Measurements from ENCODE around the gene UGT1A4.
"Not testable (repeated sequence)": the region's sequence is repeated elsewhere in the genome, so short reads cannot be mapped to it uniquely, and the experiment has no call there.

UGT1A4 gene

GRCh38 chr2:233750689-233751088, 32.2 kb downstream of the UGT1A4 start:
- DNase-seq (ENCODE audit: low read depth) = not testable (repeated sequence)

- DNase-seq (ENCODE audit: low read depth) = not testable (repeated sequence)
Measured at GRCh38 chr2:233751212-233752009, 32.9 kb downstream of the UGT1A4 start.

DNA sequence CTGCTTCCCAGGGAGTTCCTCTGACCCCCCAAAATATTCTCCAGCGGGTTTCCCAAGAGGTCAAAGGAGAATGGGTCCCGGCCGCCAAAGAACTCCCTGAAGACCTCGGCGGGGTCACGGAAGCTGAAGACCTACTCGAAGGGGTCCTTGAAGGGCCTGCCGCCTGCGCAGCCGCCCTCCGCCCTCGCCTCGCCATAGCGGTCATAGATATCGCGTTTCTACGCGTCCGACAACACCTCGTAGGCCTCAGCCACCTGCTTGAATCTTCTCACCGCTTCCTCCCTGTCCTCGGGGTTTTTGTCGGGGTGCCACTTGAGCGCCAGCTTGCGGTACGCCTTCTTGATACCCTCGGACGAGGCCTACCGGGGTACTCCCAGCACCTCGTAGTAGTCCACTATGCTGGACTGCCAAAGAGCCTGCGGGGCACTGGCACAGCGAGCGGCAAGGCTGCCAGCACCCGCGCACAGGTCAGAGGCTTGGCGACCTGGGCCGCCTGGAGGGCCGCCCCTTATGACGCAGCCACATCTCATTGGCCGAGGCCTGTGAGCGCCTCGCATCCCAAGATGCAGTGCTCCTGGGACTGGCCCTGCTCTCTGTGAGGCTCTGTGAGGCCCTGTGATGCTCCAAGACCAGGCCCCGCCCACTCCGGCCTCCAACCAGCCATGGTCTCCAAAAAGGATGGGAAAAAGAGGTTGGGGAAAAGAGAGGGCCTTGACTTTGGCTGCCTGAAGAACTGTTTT, 36.5 kb downstream of the UGT1A4 start:
- DNase-seq (ENCODE audit: low read depth) = no peak

DNA sequence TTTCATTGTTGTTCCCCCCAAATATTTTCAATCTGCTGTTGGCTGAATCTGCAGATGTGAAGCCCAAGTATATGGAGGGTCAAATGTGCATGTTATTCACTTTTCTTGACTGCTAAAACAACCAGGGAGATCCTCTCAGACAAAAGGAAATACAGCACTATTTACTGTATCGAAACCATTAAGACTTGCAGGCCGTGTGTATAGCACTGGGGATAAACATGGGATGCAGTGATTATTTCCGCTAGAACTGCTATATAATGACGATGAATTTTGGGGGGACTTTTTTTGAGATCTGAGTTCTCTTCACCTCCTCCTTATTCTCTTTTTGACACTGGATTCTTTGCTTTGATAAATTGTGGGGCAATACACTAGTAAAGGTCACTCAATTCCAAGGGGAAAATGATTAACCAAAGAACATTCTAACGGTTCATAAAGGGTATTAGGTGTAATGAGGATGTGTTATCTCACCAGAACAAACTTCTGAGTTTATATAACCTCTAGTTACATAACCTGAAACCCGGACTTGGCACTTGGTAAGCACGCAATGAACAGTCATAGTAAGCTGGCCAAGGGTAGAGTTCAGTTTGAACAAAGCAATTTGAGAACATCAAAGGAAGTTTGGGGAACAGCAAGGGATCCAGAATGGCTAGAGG, 38.0 kb downstream of the UGT1A4 start:
- DNase-seq (ENCODE audit: low read depth) = no peak

- no peak for DNase-seq (ENCODE audit: low read depth)
Measured at GRCh38 chr2:233758141-233758540, 39.6 kb downstream of the UGT1A4 start.

DNA sequence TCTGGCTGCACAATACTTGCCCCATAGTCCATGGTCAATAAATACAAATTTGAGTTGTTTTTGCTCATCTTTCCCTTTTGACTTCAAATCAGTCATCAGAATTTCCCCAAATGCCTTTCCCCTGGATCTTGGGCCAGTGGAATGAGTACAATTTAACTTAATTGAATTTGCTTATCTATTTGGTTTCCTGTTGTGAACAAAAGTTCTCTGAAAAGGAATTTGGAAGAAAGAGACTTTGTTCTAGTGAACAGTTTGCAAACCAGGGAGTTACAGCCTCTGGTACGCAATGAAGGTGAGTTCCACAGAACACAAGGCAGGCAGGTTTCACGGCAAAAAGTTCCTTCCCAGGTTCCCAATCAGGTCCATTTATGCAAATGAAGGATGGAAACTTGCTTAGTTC, 40.3 kb downstream of the UGT1A4 start:
- no peak for DNase-seq (ENCODE audit: low read depth)

DNA sequence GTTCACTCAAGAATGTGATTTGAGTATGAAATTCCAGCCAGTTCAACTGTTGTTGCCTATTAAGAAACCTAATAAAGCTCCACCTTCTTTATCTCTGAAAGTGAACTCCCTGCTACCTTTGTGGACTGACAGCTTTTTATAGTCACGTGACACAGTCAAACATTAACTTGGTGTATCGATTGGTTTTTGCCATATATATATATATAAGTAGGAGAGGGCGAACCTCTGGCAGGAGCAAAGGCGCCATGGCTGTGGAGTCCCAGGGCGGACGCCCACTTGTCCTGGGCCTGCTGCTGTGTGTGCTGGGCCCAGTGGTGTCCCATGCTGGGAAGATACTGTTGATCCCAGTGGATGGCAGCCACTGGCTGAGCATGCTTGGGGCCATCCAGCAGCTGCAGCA, 41.5 kb downstream of the UGT1A4 start, which contains the start of gene UGT1A1:
Gene UGT1A1, plus strand, starts transcription at position 228 of the 400 bp plus-strand sequence. Its CDS starts 18 bp downstream, at position 246.
- DNase-seq (ENCODE audit: low read depth) = no peak

GRCh38 chr2:233761040-233761769, 42.7 kb downstream of the UGT1A4 start:
- DNase-seq (ENCODE audit: low read depth) = peak; percentile 60

DNA sequence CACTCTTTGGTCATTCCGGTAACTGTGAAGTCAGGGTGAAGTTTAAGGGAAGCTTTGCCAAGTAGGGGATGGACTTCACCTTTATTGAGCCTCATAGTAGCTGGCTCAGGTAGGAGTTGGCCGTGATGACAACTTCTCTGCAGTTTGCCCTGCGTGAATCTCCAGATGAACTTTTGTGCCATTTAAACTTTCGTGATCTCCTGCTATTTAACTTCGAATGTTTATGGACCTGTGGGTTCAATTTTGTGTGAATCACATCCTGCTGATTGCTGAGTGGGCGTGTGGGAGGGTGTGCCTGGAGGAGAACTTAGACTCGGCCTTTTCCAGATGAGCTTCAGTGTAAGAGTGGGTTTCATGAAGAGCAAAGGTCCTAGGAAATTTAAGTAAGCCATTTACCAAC, 45.7 kb downstream of the UGT1A4 start:
- peak; percentile 55 for DNase-seq (ENCODE audit: low read depth)

- DNase-seq (ENCODE audit: low read depth) = no peak
Measured at GRCh38 chr2:233764761-233765160, 46.2 kb downstream of the UGT1A4 start.

GRCh38 chr2:233766416-233766815, 47.9 kb downstream of the UGT1A4 start:
- no peak for DNase-seq (ENCODE audit: low read depth)

GRCh38 chr2:233768076-233768475, 49.5 kb downstream of the UGT1A4 start:
- no peak for DNase-seq (ENCODE audit: low read depth)

- no peak for DNase-seq (ENCODE audit: low read depth)
Measured at GRCh38 chr2:233769260-233769659, 50.7 kb downstream of the UGT1A4 start.

DNA sequence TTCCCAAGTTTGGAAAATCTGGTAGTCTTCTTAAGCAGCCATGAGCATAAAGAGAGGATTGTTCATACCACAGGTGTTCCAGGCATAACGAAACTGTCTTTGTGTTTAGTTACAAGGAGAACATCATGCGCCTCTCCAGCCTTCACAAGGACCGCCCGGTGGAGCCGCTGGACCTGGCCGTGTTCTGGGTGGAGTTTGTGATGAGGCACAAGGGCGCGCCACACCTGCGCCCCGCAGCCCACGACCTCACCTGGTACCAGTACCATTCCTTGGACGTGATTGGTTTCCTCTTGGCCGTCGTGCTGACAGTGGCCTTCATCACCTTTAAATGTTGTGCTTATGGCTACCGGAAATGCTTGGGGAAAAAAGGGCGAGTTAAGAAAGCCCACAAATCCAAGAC, 53.6 kb downstream of the UGT1A4 start:
- DNase-seq (ENCODE audit: low read depth) = no peak

DNA sequence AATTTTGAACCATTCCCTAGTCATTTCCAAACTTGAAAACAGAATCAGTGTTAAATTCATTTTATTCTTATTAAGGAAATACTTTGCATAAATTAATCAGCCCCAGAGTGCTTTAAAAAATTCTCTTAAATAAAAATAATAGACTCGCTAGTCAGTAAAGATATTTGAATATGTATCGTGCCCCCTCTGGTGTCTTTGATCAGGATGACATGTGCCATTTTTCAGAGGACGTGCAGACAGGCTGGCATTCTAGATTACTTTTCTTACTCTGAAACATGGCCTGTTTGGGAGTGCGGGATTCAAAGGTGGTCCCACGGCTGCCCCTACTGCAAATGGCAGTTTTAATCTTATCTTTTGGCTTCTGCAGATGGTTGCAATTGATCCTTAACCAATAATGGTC, 54.0 kb downstream of the UGT1A4 start:
- DNase-seq (ENCODE audit: low read depth) = no peak

- DNase-seq (ENCODE audit: low read depth) = no peak
Measured at GRCh38 chr2:233773854-233774253, 55.3 kb downstream of the UGT1A4 start.

DNA sequence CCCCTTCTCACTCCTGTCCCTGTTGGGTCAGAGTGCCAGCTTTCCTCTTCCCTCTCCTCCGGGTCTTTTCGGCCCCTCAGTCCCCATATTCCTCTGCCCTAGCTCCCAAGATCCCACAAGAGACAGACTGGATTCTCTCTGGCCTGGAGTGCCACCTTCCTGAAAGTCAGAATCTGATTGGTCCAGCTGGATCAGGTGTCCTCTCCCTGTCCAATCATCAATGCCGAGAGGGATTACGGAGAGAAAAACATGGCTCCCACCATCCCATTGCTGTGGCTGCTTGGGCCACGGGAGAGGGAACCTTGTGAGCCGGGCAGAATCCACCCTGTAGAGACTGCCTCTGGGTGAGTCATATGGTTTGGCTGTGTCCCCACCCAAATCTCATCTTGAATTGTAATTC, 56.9 kb downstream of the UGT1A4 start:
- no peak for DNase-seq (ENCODE audit: low read depth)

DNA sequence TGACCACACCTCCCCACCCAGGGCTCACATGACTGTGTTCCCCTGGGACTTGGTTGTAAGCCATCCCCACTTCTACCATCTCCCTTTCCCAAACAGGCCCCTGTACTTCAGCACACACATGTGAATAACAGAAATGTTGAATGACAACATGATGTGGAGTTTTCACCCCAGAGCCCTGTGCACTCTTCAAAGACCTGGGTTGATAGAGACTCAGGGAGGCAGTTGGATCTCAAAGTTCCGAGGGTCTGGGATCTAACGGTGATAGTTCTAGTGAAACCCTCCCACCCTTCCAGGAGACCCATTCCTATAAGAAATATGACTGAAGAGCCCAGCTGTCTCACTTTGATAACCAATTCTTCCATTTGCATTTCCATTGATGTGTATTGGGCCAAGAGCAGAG, 59.5 kb downstream of the UGT1A4 start, which contains the start of gene MROH2A:
Gene MROH2A, plus strand, starts transcription at position 301 of the 400 bp plus-strand sequence. CDS start 1,029 bp downstream, outside the sequence.
- no peak for DNase-seq (ENCODE audit: low read depth)

DNA sequence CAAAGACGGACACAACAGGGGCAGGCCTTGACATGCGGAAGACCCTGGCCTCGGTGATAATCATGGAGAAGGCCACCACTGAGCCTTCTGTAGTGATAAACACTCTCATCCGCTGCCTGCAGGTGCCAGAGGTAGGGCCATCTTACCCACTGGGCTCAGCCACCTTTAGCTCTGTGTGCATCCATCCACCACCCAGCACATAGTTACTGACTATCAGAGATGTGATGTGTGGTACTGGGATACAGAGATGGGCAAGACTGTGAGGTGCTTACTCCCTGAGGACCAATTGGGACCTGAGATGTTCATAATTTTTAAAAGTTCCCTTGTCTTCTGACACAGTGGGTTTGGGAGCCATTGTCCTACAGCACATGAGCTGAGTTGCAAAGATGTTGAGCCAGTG, 61.2 kb downstream of the UGT1A4 start:
- DNase-seq (ENCODE audit: low read depth) = no peak

DNA sequence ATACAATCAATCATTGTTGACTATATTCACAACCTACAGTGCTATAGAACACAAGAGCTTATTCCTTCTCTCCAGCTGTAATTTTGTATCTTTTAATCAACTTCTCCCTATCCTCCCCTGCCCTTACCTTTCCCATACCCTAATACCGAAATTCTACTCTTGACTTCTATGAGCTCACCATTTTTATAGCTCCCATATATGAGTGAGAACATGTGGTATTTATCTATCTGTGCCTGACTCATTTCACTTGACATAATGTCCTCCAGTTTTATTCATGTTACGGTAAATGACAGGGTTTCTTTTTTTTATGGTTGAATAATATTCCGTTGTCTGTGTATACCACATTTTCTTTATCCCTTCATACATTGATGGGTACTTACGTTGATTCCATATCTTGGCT, 62.2 kb downstream of the UGT1A4 start:
- DNase-seq (ENCODE audit: low read depth) = no peak

DNA sequence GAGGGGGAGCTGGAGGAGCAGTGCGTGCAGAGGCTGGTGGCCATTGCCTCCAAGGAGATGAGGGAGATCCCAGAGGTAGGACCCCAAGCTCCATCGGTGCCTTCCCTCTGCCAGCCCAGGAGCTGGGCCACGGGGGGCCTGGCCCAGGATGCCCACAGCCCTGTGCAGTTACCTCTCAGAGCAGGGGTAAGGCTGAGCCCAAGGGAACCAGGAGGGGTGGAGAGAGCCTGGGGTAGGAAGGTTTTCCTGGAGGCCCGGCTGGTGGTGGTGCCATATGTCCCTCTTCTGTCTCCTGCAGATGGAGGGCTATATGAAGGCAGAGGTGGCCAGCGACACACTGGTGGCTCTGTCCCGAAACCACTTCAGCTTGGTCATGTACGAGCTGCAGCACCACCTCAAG, 71.0 kb downstream of the UGT1A4 start:
- no peak for DNase-seq (ENCODE audit: low read depth)

Measured in amniotic epithelial cell (primary cell).